Heart right ventricle (tissue), 16 donors: ENCODE results near the gene JRKL. TPM values are rescaled to one million over a fixed set of nuclear protein-coding genes. Genes with fewer than 3 reads are reported as not detected.
A peak's percentile ranks its signal among the peaks of the same experiment; 100 is the strongest.
"Not testable (repeated sequence)": the region's sequence is repeated elsewhere in the genome, so short reads cannot be mapped to it uniquely, and the experiment has no call there.

Source experiments
- ATAC-seq, 8 donors: fragments of 200-7000 bp; cut with Tn5 transposase; one replicate each; pipeline ENCODE4 v1.9.1; 2020; ENCODE audit warnings: mild to moderate bottlenecking in 8 of 8, moderate library complexity in 8 of 8, moderate number of reproducible peaks in 1 of 8
- DNase-seq, 2 donors: peaks; one replicate each; pipeline ENCODE4 v3.0.0-alpha.2; 2020
- H3K27ac ChIP-seq, 10 donors: fragments of 200-600 bp; sonication (generic) in 2 of 10; one replicate each; pipeline versions ENCODE4 v1.5.0 to v1.8.0; 2020 to 2022; ENCODE audit warnings: mild to moderate bottlenecking in 3 of 10
- H3K27me3 ChIP-seq, 7 donors: fragments of 200-600 bp; one replicate each; pipeline ENCODE4 v1.8.0; 2021 to 2022; ENCODE audit warnings: mild to moderate bottlenecking in 2 of 7
- H3K36me3 ChIP-seq, 9 donors: fragments of 200-600 bp; sonication (generic) in 1 of 9; one replicate each; pipeline versions ENCODE4 v1.5.0 to v1.8.0; 2020 to 2022; ENCODE audit warnings: mild to moderate bottlenecking in 2 of 9
- H3K4me1 ChIP-seq, 9 donors: fragments of 200-600 bp; sonication (generic) in 1 of 9; one replicate each; pipeline versions ENCODE4 v1.5.0 to v1.8.0; 2020 to 2022; ENCODE audit warnings: mild to moderate bottlenecking in 4 of 9
- H3K4me3 ChIP-seq, 10 donors: fragments of 200-600 bp; sonication (generic) in 2 of 10; one replicate each; pipeline versions ENCODE4 v1.5.0 to v1.8.0; 2020 to 2022; ENCODE audit warnings: mild to moderate bottlenecking in 7 of 10, moderate library complexity in 2 of 10
- H3K9me3 ChIP-seq, 11 donors: fragments of 200-600 bp in 10 of 11; sonication (generic) in 2 of 11; one replicate each; pipeline versions ENCODE4 v1.5.0 to v1.8.0; 2013 to 2022; ENCODE audit warnings: mild to moderate bottlenecking in 2 of 11, control low read depth in 1 of 11, moderate library complexity in 1 of 11
- CTCF ChIP-seq, 9 donors: fragments of 200-600 bp; sonication (generic) in 2 of 9; IDR thresholded peaks; one replicate each; pipeline versions ENCODE4 v1.5.0 to v1.8.0; 2021 to 2022; ENCODE audit warnings: antibody characterized with exemption in 9 of 9, mild to moderate bottlenecking in 5 of 9, moderate library complexity in 1 of 9
- WGBS, 2 donors: extraction: QIAGEN DNeasy Blood & Tissue Kit; methylation state at CpG; one replicate each; pipeline ENCODE4 v1.1.7; 2013; ENCODE audit warnings: inconsistent platforms in 1 of 2; 5-methylcytosine and 5-hydroxymethylcytosine counted together
- intact Hi-C, 10 donors: fragments of 100-400 bp; cut with DNase I; formaldehyde crosslinking; loops; one replicate each; pipeline versions ENCODE4 v1.11.1 to v1.14.2; 2022
- polyA plus RNA-seq, 2 donors: library from polyadenylated mRNA; stranded (reverse); fragments of 200-250 nt; gene quantifications; one replicate each; pipeline ENCODE4 v1.2.3, GENCODE V29; 2013
- total RNA-seq, 10 donors: library from RNA; stranded (reverse); fragmentation: NEBNext Ultra II Directional in 3 of 10; extraction: Animal tissue kit (Norgen Biotek cat#: 25700) in 3 of 10; gene quantifications; one replicate each; pipeline versions ENCODE4 v1.2.1 to v1.2.4, GENCODE V29; 2021 to 2023
- donor health status: Arrhythmogenic right ventricular cardiomyopathy.
- donor health status: ischemic (EF 13 %, LVEDD 7.1; RV severe dilation, severe dysfunction).
- donor health status: healthy with polysubstance abuse.
- donor health status: DM: no; HTN: yes; CAD: no.
- donor health status: DM: no; HTN: no; CAD: no.
- donor health status: ischemic (EF 25% LVEDD 6.9; RV normal size, moderate dysfunction).
- donor health status: ischemic (EF 25% LVEDD 5.7; RV mildly dilated, moderate dysfunction).
- donor health status: healthy.
- donor health status: DM: yes; HTN: yes; CAD: no.
- donor health status: Ischemic cardiomyopathy.
- donor health status: ischemic (EF 35%, LVEDD 5.7; RV mildly dilated, moderate dysfunction).
- donor health status: nonischemic (EF 11% LVEDD 7.7; RV severe dilation, severe dysfunction).
- donor health status: DM: yes; HTN: yes; CAD: no.
- donor health status: PGD.
- donor health status: ischemic (EF 29% LVEDD 5.4; RV normal size, mild dysfunction).
- donor health status: nonischemic (EF 23%, LVEDD 6.1; RV moderate dilation, normal function).

The JRKL gene
- total and polyA plus RNA-seq, 12 donors = 3.4 to 7.5 (median 5.9) TPM

- ATAC-seq (no peak), DNase-seq (no peak)
- Histone ChIP-seq H3K27me3 (peaks cover 0 to 4% (median 0%) of the 10 kb centered on the region in 7 donors), H3K4me1 (peaks cover 0 to 10% (median 0%) of the 10 kb centered on the region in 9 donors), H3K9me3 (no peaks in the 10 kb centered on the region), H3K27ac (no peak overlapping the region), H3K36me3 (no peaks in the 10 kb centered on the region), H3K4me3 (no peak overlapping the region)
- intact Hi-C loops = loop anchor here in 3 of 10 donors (10.0 kb wide), 2 partner anchors 553 to 563 kb away; no protein-coding TSS in a partner anchor
- TF ChIP-seq CTCF (IDR thresholded peaks at IDR 0.05) = no peak
- WGBS, 2 donors = 94 to 96% methylated on average over 3 of the region's 3 CpGs
Measured at GRCh38 chr11:96397863-96398262, 8.1 kb downstream of the JRKL start.

GRCh38 chr11:96400697-96401096, 10.9 kb downstream of the JRKL start:
- no peak for ATAC-seq
- no peaks in the 10 kb centered on the region for H3K4me1 ChIP-seq
- H3K9me3 ChIP-seq = no peaks in the 10 kb centered on the region
- H3K27ac ChIP-seq = no peak overlapping the region
- H3K36me3 ChIP-seq = no peaks in the 10 kb centered on the region
- no peak overlapping the region for H3K4me3 ChIP-seq
- 73 to 90% methylated on average over 1 of the region's 1 CpG for WGBS, 2 donors
- intact Hi-C loops = no loop called here
- no peak for TF ChIP-seq CTCF (IDR thresholded peaks at IDR 0.05)
- H3K27me3 ChIP-seq = peaks cover 0 to 7% (median 0%) of the 10 kb centered on the region in 7 donors
- DNase-seq = no peak

- intact Hi-C loops, H3K4me1 ChIP-seq: not testable (repeated sequence)
- H3K4me3 ChIP-seq = peak overlapping the region in 2 of 10 donors; percentile 8 to 27
Measured at GRCh38 chr11:96411412-96411811, 21.6 kb downstream of the JRKL start.

GRCh38 chr11:96412761-96413381, 23.1 kb downstream of the JRKL start:
- DNase-seq (no peak), ATAC-seq (no peak)
- no peak for TF ChIP-seq CTCF (IDR thresholded peaks at IDR 0.05)
- Histone ChIP-seq H3K4me3 (no peak overlapping the region), H3K4me1 (no peaks in the 10 kb centered on the region), H3K27ac (no peak overlapping the region), H3K36me3 (no peaks in the 10 kb centered on the region), H3K9me3 (no peaks in the 10 kb centered on the region), H3K27me3 (peaks cover 0 to 13% (median 7%) of the 10 kb centered on the region in 7 donors)
- intact Hi-C loops = no loop called here
- 73 to 84% methylated on average over 1 of the region's 1 CpG for WGBS, 2 donors

More at GRCh38 chr11:96411412-96411811, 21.6 kb downstream of the JRKL start:
- WGBS, 2 donors = 76 to 86% methylated on average over 18 of the region's 18 CpGs
- not testable (repeated sequence) for H3K36me3 ChIP-seq, H3K27ac ChIP-seq, H3K9me3 ChIP-seq, ATAC-seq, DNase-seq
- peaks cover 0 to 13% (median 7%) of the 10 kb centered on the region in 7 donors for H3K27me3 ChIP-seq

- no peak for TF ChIP-seq CTCF (IDR thresholded peaks at IDR 0.05)
- no peaks in the 10 kb centered on the region for H3K4me1 ChIP-seq
- no peaks in the 10 kb centered on the region for H3K9me3 ChIP-seq
- intact Hi-C loops = no loop called here
- DNase-seq (no peak), ATAC-seq (no peak)
- H3K27me3 ChIP-seq = peaks cover 0 to 13% (median 7%) of the 10 kb centered on the region in 7 donors
- H3K27ac ChIP-seq = no peak overlapping the region
- no peak overlapping the region for H3K4me3 ChIP-seq
- H3K36me3 ChIP-seq = no peaks in the 10 kb centered on the region
Measured at GRCh38 chr11:96413408-96413807, 23.6 kb downstream of the JRKL start.
